Measurements from ENCODE around the gene PSMC3. TPM values are rescaled to one million over a fixed set of nuclear protein-coding genes. Genes with fewer than 3 reads are reported as not detected.

Gene PSMC3
- total RNA-seq, 2 donors from 2014 or later, result 109 to 174 TPM

DNA sequence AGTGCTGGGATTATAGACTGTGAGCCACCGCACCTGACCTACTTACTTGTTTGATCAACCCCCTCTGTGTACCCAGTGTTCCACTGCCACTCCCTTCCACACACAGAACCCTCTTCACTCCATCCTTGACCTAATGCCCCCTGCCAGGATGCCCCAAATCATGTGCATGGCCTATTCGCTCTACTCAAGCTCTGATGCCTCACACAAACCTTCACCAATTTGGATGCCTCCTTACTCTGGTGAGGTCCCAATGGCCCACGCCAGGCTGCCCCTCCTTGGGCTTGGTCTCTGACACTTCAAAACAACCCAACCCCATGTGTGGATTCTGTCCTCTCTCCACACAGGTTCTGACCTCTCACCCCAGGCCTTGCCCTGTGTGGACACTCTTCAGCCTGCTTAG, 9.4 kb upstream of the PSMC3 start:
- ATAC-seq (replicated peaks), result no peak
- Mint-ChIP-seq H3K9me3 (no peaks in the 10 kb centered on the region), H3K36me3 (ENCODE audit: low read depth) (no peaks in the 10 kb centered on the region), H3K27ac (no peak overlapping the region), H3K4me3 (no peak overlapping the region), H3K4me1 (peaks cover 5% of the 10 kb centered on the region), H3K27me3 (no peaks in the 10 kb centered on the region)

GRCh38 chr11:47434011-47434786, 8.0 kb upstream of the PSMC3 start:
- Mint-ChIP-seq H3K4me1 (peaks cover 5% of the 10 kb centered on the region), H3K36me3 (ENCODE audit: low read depth) (no peaks in the 10 kb centered on the region), H3K27ac (no peak overlapping the region), H3K27me3 (no peaks in the 10 kb centered on the region), H3K4me3 (no peak overlapping the region), H3K9me3 (no peaks in the 10 kb centered on the region)
- no peak for ATAC-seq (replicated peaks)

DNA sequence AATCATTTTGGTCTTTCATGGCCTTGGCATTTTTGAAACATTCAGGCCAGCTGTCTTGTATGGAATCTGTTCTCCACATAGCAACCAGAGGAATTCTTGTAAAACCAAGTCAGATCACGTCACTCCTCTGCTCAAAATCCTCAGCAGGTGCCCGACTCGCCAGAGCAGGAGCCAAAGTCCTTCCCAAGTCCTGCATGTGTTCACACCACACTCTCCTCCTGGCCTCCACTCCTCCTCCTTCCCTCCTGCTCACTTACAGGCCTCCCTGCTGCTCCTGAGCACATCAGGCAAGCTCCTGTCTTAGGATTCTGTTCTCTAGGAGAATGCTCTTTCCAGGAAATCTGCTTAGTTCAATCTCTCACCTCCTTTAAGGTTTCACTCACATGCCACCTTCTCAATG, 6.9 kb upstream of the PSMC3 start:
- H3K27ac Mint-ChIP-seq, result peak overlapping the region; percentile 30
- no peaks in the 10 kb centered on the region for H3K27me3 Mint-ChIP-seq
- H3K9me3 Mint-ChIP-seq, result no peaks in the 10 kb centered on the region
- no peak for ATAC-seq (replicated peaks)
- no peaks in the 10 kb centered on the region for H3K36me3 Mint-ChIP-seq (ENCODE audit: low read depth)
- no peak overlapping the region for H3K4me3 Mint-ChIP-seq
- peaks cover 5% of the 10 kb centered on the region for H3K4me1 Mint-ChIP-seq

DNA sequence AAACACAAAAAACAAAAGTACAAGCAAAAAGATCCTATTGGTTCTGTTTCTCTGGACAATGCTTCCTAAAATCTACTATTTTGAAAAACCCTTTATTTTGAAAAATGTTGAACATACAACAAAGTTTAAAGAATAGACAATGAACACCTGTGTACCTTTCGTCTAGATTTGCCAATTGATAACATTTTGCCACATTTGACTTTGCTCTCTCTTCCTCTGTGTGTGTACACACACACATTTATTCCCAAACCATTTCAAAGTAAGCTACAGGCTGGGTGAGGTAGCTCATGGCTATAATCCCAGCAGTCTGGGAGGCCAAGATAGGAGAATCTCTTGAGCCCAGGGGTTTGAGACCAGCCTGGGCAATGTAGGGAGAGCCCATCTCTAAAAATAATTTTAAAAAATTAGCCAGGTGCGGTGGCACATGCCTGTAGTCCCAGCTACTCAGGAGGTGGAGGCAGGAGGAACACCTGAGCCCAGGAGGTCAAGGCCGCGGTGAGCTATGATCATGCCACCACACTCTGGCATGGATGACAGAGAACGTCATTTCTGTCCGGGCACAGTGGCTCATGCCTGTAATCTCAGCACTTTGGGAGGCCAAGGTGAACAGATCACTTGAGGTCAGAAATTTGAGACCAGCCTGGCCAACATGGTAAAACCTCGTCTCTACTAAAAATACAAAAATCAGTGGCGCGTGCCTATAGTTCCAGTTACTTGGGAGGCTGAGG, 5.3 kb upstream of the PSMC3 start:
- H3K27ac Mint-ChIP-seq, result no peak overlapping the region
- no peaks in the 10 kb centered on the region for H3K9me3 Mint-ChIP-seq
- H3K4me1 Mint-ChIP-seq, result peaks cover 5% of the 10 kb centered on the region
- H3K36me3 Mint-ChIP-seq (ENCODE audit: low read depth), result peaks cover under 1% of the 10 kb centered on the region
- H3K4me3 Mint-ChIP-seq, result no peak overlapping the region
- ATAC-seq (replicated peaks), result no peak
- H3K27me3 Mint-ChIP-seq, result no peaks in the 10 kb centered on the region

DNA sequence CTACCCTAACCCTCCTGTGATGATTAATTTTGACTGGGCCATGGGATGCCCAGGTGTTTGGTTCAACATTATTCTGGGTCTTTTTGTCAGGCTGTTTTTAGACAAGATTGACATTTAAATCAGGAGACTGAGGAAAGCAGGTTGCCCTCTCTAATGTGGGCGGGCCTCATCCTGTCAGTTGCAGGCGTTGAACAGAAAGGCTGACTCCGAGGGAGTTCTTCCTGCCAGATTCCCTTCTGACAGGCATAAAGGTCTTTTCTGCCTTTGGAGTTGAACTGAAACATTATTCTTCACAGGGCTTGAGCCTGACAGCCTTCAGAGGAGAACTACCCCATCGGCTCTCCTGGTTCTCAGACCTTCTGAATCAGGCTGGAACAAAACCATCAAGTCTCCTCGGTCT, 4.3 kb upstream of the PSMC3 start:
- H3K27ac Mint-ChIP-seq, result no peak overlapping the region
- ATAC-seq (replicated peaks), result no peak
- H3K4me3 Mint-ChIP-seq, result no peak overlapping the region
- no peaks in the 10 kb centered on the region for H3K9me3 Mint-ChIP-seq
- peaks cover 10% of the 10 kb centered on the region for H3K36me3 Mint-ChIP-seq (ENCODE audit: low read depth)
- H3K4me1 Mint-ChIP-seq, result peaks cover 5% of the 10 kb centered on the region
- no peaks in the 10 kb centered on the region for H3K27me3 Mint-ChIP-seq

DNA sequence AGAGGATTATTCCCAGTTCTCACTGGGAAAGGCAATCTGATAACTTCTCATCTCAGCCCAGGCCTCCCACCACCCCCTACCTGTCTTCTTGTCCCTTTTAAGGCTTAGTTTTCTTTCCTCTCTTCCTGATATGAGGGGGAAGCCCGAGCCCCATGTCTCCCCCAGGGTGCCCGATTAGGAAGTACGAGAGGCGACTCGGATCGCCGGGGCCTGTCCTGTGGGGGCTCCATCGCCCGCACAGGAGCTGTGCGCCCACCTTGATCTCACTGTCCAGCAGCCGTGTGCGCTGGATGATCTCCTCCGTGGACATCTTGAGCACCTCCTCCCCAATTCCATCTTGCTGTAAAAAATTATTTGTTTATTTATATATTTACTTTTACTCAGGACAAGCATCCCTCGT, 628 bp downstream of the PSMC3 start:
- H3K27me3 Mint-ChIP-seq, result no peaks in the 10 kb centered on the region
- peaks cover 9% of the 10 kb centered on the region for H3K4me1 Mint-ChIP-seq
- no peak for ATAC-seq (replicated peaks)
- peaks cover 59% of the 10 kb centered on the region for H3K36me3 Mint-ChIP-seq (ENCODE audit: low read depth)
- H3K4me3 Mint-ChIP-seq, result peak overlapping the region; percentile 99
- H3K9me3 Mint-ChIP-seq, result no peaks in the 10 kb centered on the region
- peak overlapping the region; percentile 100 for H3K27ac Mint-ChIP-seq

GRCh38 chr11:47418454-47419259, 7.6 kb downstream of the PSMC3 start:
- Mint-ChIP-seq H3K4me1 (peaks cover 3% of the 10 kb centered on the region), H3K36me3 (ENCODE audit: low read depth) (peaks cover 79% of the 10 kb centered on the region), H3K4me3 (no peak overlapping the region), H3K27me3 (no peaks in the 10 kb centered on the region), H3K27ac (peak overlapping the region; percentile 66), H3K9me3 (no peaks in the 10 kb centered on the region)
- no peak for ATAC-seq (replicated peaks)

- H3K4me1 Mint-ChIP-seq, result peaks cover 3% of the 10 kb centered on the region
- no peak overlapping the region for H3K4me3 Mint-ChIP-seq
- peak overlapping the region; percentile 66 for H3K27ac Mint-ChIP-seq
- H3K27me3 Mint-ChIP-seq, result no peaks in the 10 kb centered on the region
- H3K9me3 Mint-ChIP-seq, result no peaks in the 10 kb centered on the region
- H3K36me3 Mint-ChIP-seq (ENCODE audit: low read depth), result peaks cover 76% of the 10 kb centered on the region
- no peak for ATAC-seq (replicated peaks)
Measured at GRCh38 chr11:47417712-47418111, 8.5 kb downstream of the PSMC3 start.

GRCh38 chr11:47415949-47416472, 10.2 kb downstream of the PSMC3 start:
- Mint-ChIP-seq H3K4me3 (no peak overlapping the region), H3K27me3 (no peaks in the 10 kb centered on the region), H3K36me3 (ENCODE audit: low read depth) (peaks cover 59% of the 10 kb centered on the region), H3K27ac (no peak overlapping the region), H3K4me1 (peaks cover 3% of the 10 kb centered on the region), H3K9me3 (no peaks in the 10 kb centered on the region)
- ATAC-seq (replicated peaks), result no peak

DNA sequence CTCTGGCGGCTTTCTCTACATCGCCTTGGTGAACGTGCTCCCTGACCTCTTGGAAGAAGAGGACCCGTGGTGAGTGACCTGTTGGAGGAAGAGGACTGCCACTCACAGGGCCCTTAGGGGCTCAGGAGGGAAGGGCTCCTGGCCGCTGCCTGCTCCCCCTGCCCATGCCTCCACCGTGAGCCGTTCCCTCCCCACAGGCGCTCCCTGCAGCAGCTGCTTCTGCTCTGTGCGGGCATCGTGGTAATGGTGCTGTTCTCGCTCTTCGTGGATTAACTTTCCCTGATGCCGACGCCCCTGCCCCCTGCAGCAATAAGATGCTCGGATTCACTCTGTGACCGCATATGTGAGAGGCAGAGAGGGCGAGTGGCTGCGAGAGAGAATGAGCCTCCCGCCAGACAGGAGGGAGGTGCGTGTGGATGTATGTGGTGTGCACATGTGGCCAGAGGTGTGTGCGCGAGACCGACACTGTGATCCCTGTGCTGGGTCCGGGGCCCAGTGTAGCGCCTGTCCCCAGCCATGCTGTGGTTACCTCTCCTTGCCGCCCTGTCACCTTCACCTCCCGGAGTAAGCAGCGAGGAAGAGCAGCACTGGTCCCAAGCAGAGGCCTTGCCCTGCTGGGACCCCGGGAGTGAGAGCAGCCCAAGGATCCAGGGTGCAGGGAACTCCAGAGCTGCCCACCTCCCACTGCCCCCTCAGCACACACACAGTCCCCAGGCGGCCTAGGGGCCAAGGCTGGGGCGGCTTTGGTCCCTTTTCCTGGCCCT, 11.0 kb downstream of the PSMC3 start:
- Mint-ChIP-seq H3K36me3 (ENCODE audit: low read depth) (peaks cover 51% of the 10 kb centered on the region), H3K27me3 (no peaks in the 10 kb centered on the region)

DNA sequence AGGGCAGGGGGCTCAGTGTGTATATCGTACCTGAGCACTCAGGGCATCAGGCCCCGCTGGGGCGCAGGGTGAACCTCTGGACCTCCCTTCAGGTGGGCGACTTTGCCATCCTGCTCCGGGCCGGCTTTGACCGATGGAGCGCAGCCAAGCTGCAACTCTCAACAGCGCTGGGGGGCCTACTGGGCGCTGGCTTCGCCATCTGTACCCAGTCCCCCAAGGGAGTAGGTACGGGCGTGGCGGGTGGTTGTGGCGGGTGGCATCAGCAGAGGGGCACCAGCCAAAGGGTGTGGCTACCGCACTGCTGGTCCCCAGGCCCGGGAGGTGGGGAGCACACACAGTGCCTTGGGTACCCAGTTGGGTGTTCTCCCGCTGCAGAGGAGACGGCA, 11.6 kb downstream of the PSMC3 start:
- no peaks in the 10 kb centered on the region for H3K27me3 Mint-ChIP-seq
- H3K4me1 Mint-ChIP-seq, result peaks cover 3% of the 10 kb centered on the region
- ATAC-seq (replicated peaks), result no peak
- no peaks in the 10 kb centered on the region for H3K9me3 Mint-ChIP-seq
- H3K27ac Mint-ChIP-seq, result no peak overlapping the region
- H3K4me3 Mint-ChIP-seq, result no peak overlapping the region
- peaks cover 45% of the 10 kb centered on the region for H3K36me3 Mint-ChIP-seq (ENCODE audit: low read depth)

More for the DNA sequence above, 11.0 kb downstream of the PSMC3 start:
- Mint-ChIP-seq H3K4me1 (peaks cover 3% of the 10 kb centered on the region), H3K27ac (no peak overlapping the region), H3K4me3 (no peak overlapping the region), H3K9me3 (no peaks in the 10 kb centered on the region)
- ATAC-seq (replicated peaks), result no peak

DNA sequence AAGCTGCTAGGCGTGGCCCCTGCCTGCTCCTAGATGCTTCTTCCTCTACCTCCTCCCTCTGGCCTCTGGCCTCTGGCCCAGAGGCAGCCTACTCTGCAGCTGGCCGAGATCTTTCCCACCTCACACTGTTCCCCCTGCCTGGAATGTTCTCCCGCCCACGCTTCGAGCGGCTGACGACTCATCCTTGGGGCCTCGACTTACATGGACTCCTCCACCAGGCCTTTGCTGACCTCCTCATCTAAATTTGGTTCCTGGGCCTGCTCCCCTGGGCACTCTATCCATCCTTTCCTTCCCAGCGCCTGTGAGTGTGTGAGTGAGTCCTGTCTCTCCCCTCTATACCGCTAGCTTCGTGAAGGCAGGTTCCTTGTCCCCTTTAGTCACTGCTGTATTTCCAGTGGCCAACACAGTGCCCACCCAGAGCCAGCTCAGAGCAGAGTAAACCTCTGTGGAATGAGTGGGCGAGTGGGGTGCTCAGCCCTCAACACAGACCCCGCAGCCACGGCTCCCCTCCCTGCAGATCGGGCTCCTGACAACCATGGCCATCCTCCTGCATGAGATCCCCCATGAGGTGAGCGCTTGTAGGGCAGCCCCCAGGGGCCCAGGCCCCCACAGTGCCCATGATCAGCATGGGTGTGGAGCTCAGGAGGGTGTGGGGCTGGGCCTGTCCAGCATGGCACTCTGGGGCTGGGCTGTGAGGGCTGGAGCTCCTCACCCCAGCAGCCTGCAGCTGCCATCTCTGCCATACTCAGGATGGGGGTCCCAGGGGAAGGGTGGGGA, 12.1 kb downstream of the PSMC3 start:
- Mint-ChIP-seq H3K27ac (peak overlapping the region; percentile 64), H3K4me3 (no peak overlapping the region), H3K36me3 (ENCODE audit: low read depth) (peaks cover 39% of the 10 kb centered on the region), H3K9me3 (no peaks in the 10 kb centered on the region), H3K27me3 (no peaks in the 10 kb centered on the region), H3K4me1 (peaks cover 3% of the 10 kb centered on the region)
- no peak for ATAC-seq (replicated peaks)

DNA sequence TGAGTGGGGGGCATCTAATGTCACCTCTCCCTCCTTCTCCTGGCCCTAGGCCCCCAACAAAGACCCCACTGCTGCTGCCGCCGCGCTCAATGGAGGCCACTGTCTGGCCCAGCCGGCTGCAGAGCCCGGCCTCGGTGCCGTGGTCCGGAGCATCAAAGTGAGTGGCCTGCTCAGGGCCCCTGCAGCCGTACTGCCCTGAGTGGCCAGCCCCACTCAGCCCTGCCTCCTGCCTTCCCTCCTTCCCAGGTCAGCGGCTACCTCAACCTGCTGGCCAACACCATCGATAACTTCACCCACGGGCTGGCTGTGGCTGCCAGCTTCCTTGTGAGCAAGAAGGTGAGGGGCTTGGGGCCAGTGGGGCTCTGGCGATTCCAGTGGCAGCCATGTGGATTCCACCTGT, 12.9 kb downstream of the PSMC3 start:
- ATAC-seq (replicated peaks), result no peak
- H3K4me1 Mint-ChIP-seq, result peaks cover 3% of the 10 kb centered on the region
- no peaks in the 10 kb centered on the region for H3K9me3 Mint-ChIP-seq
- H3K27me3 Mint-ChIP-seq, result no peaks in the 10 kb centered on the region
- no peak overlapping the region for H3K4me3 Mint-ChIP-seq
- peaks cover 32% of the 10 kb centered on the region for H3K36me3 Mint-ChIP-seq (ENCODE audit: low read depth)
- H3K27ac Mint-ChIP-seq, result peak overlapping the region; percentile 64

Data from activated T-helper 17 cell treated with anti-CD3 and anti-CD28 coated beads, Interleukin-2, amount 50 U/mL, for 72 hours (primary cell).